Hepatocyte (in vitro differentiated cells): Measurements from ENCODE around the gene UBXN11. TPM values are rescaled to one million over a fixed set of nuclear protein-coding genes. Genes with fewer than 3 reads are reported as not detected.

Experiments used
- DNase-seq: peaks from one replicate; pipeline ENCODE4 v3.0.0-alpha.2; 2016; ENCODE audit warnings: low spot score
- H2AFZ ChIP-seq: fragments of 200-600 bp; sonication (generic); 2 replicates; pipeline ENCODE4 v1.6.0; 2016; ENCODE audit warnings: antibody characterized with exemption, mild to moderate bottlenecking
- H3K27ac ChIP-seq: fragments of 200-600 bp; sonication (generic); 2 replicates; pipeline ENCODE4 v1.5.1; 2016; ENCODE audit warnings: mild to moderate bottlenecking
- H3K27me3 ChIP-seq: fragments of 200-600 bp; sonication (generic); 2 replicates; pipeline ENCODE4 v1.6.1; 2016
- H3K36me3 ChIP-seq: fragments of 200-600 bp; sonication (generic); replicated peaks from 2 replicates; pipeline ENCODE4 v1.5.1; 2016; ENCODE audit warnings: low read depth; ENCODE audit not compliant: insufficient read depth
- H3K4me1 ChIP-seq: fragments of 200-600 bp; sonication (generic); 2 replicates; pipeline ENCODE4 v1.5.1; 2016; ENCODE audit warnings: mild to moderate bottlenecking, moderate library complexity; ENCODE audit not compliant: insufficient read depth
- H3K4me2 ChIP-seq: fragments of 200-600 bp; sonication (generic); 2 replicates; pipeline ENCODE4 v1.6.0; 2016
- H3K4me3 ChIP-seq: fragments of 200-600 bp; sonication (generic); 2 replicates; pipeline ENCODE4 v1.5.1; 2016; ENCODE audit warnings: mild to moderate bottlenecking
- H3K79me2 ChIP-seq: fragments of 200-600 bp; sonication (generic); 2 replicates; pipeline ENCODE4 v1.6.0; 2017; ENCODE audit warnings: mild to moderate bottlenecking
- H3K9me2 ChIP-seq: fragments of 200-600 bp; sonication (generic); replicated peaks from 2 replicates; pipeline ENCODE4 v1.6.0; 2017; ENCODE audit warnings: mild to moderate bottlenecking; ENCODE audit not compliant: insufficient read depth
- H3K9me3 ChIP-seq: fragments of 200-600 bp; sonication (generic); 2 replicates; pipeline ENCODE4 v1.5.1; 2016; ENCODE audit warnings: low read depth, mild to moderate bottlenecking
- H4K20me1 ChIP-seq: fragments of 200-600 bp; sonication (generic); 2 replicates; pipeline ENCODE4 v1.6.0; 2016; ENCODE audit warnings: mild to moderate bottlenecking; ENCODE audit not compliant: insufficient read depth, poor library complexity, severe bottlenecking
- EZH2 ChIP-seq: fragments of 200-600 bp; sonication (generic); IDR thresholded peaks from 2 replicates; pipeline ENCODE4 v1.6.1; 2016; ENCODE audit warnings: antibody characterized with exemption, mild to moderate bottlenecking, borderline replicate concordance
- EZH2phosphoT487 ChIP-seq: fragments of 200-600 bp; sonication (generic); IDR thresholded peaks from one replicate; pipeline ENCODE4 v1.6.1; 2018; ENCODE audit warnings: antibody characterized with exemption, mild to moderate bottlenecking, low read depth, moderate library complexity; ENCODE audit not compliant: unreplicated experiment, severe bottlenecking
- WGBS: methylation state at CpG from one replicate; pipeline ENCODE4 v1.1.6; 2016; ENCODE audit warnings: low lambda C conversion rate; ENCODE audit errors: missing lambda C conversion rate; 5-methylcytosine and 5-hydroxymethylcytosine counted together
- polyA plus RNA-seq: library from polyadenylated mRNA; unstranded; fragments of >200 nt; fragmentation: Nextera tagmentation; extraction: Ambion mirVana; gene quantifications from 2 replicates; pipeline ENCODE4 v1.2.1, GENCODE V29; 2016
- total RNA-seq: library from RNA; depleted of rRNA; stranded (reverse); fragments of >200 nt; gene quantifications from 2 replicates; pipeline ENCODE4 v1.2.3, GENCODE V29; 2014
- TF ChIP-seq, protein P1 (sequence below): fragments of 200-600 bp; sonication (generic); IDR thresholded peaks from 2 replicates; pipeline ENCODE4 v1.5.1; 2016; ENCODE audit warnings: antibody characterized with exemption, mild to moderate bottlenecking; ENCODE audit not compliant: poor library complexity

The UBXN11 gene
- total and polyA plus RNA-seq, 2 experiments from 2014 or later = 3.1 to 17.1 TPM

DNA sequence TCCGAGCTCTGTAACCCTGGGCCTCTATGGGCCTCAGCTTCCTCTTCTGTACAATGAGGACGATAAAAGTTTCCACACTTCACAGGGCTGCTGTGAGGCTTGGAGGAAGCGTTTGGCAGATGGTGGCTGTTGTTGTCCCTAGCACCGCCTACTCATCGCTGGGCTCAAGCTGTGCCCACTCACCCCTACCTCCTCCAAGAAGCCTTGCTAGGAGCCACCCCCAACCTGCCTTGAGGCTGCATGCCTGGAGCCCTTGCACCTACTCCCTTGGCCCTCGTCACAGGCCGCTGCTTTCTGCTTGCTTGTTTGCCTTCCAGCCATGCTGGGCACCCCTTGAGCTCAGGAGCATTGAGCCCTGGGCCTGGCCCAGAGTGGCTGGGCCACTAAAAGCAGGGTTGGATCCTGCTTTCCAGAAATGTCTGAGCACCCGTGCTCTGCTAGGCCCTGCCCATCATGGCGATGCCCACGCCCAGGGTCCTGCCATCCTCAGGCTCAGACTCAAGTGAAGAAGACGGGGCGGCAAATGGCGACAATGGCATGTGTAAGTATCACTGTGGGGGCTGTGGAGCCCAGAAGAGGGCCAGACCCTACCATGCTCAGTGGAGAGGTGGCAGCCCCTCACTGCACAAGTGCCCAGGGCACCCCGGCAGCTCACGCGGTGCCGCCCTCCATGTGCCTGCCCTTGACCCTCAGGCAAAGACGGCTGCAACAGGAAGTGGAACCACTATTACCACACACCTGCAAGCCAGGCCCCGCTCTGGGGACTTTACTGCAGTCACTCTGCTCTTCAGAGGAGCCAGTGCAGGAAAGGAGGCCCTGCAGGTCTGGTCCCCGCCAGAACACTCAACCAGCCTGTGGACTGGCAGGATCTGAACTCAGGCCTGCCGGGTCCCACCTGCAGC is 17.0 kb downstream of the UBXN11 start:
- TF ChIP-seq, protein P1, sequence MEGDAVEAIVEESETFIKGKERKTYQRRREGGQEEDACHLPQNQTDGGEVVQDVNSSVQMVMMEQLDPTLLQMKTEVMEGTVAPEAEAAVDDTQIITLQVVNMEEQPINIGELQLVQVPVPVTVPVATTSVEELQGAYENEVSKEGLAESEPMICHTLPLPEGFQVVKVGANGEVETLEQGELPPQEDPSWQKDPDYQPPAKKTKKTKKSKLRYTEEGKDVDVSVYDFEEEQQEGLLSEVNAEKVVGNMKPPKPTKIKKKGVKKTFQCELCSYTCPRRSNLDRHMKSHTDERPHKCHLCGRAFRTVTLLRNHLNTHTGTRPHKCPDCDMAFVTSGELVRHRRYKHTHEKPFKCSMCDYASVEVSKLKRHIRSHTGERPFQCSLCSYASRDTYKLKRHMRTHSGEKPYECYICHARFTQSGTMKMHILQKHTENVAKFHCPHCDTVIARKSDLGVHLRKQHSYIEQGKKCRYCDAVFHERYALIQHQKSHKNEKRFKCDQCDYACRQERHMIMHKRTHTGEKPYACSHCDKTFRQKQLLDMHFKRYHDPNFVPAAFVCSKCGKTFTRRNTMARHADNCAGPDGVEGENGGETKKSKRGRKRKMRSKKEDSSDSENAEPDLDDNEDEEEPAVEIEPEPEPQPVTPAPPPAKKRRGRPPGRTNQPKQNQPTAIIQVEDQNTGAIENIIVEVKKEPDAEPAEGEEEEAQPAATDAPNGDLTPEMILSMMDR = no peak
- TF ChIP-seq EZH2 = no peak
- no peak for TF ChIP-seq EZH2phosphoT487
- H3K27ac ChIP-seq = no peak overlapping the region

DNA sequence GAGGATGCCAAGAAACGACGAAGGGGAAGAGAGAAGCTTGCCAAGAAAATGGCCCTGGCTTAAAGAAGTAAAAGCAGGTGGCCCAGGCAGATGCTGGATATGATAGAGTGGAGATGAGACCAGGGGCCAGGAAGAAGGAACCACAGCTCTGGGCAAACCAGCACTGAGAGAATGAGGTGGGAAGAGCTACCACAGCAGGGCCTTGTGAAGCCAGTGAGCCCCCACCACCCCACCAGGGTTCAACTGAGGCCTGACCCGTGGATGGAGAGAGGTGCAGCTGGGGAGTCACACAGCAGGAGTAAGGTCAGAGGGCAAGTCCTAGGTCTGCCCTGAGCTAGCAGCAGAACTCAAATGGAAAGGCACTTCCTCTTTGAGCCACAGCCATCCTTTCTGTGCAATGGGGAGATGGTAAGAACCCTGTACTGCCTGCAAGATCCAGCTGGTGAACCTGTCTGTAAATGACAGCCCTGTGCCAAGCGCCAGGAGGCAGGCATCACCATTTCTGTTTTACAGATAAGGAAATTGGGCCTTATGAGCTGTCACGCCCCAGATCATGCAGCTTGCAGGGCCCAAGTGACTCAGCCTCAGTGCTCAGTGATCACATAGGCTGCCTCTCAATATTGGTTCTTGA is 18.0 kb downstream of the UBXN11 start:
- Histone ChIP-seq H3K4me2 (no peak overlapping the region), H3K36me3 (no peaks in the 10 kb centered on the region), H3K27ac (no peak overlapping the region), H3K79me2 (no peaks in the 10 kb centered on the region), H4K20me1 (no peaks in the 10 kb centered on the region), H3K9me2 (no peaks in the 10 kb centered on the region), H3K4me3 (no peak overlapping the region), H3K4me1 (peaks cover 8% of the 10 kb centered on the region), H2AFZ (no peak overlapping the region), H3K9me3 (no peaks in the 10 kb centered on the region), H3K27me3 (no peaks in the 10 kb centered on the region)
- 86% methylated on average over 5 of the region's 5 CpGs for WGBS
- TF ChIP-seq EZH2phosphoT487 (no peak), EZH2 (no peak)
- TF ChIP-seq, protein P1 = no peak
- DNase-seq = no peak

More for the DNA sequence above, 17.0 kb downstream of the UBXN11 start:
- WGBS = 91% methylated on average over 21 of the region's 21 CpGs
- Histone ChIP-seq H3K27me3 (no peaks in the 10 kb centered on the region), H3K4me1 (peaks cover 7% of the 10 kb centered on the region), H3K36me3 (no peaks in the 10 kb centered on the region), H3K9me3 (no peaks in the 10 kb centered on the region), H2AFZ (no peak overlapping the region), H4K20me1 (no peaks in the 10 kb centered on the region), H3K4me2 (no peak overlapping the region), H3K4me3 (no peak overlapping the region), H3K79me2 (no peaks in the 10 kb centered on the region), H3K9me2 (no peaks in the 10 kb centered on the region)
- no peak for DNase-seq

DNA sequence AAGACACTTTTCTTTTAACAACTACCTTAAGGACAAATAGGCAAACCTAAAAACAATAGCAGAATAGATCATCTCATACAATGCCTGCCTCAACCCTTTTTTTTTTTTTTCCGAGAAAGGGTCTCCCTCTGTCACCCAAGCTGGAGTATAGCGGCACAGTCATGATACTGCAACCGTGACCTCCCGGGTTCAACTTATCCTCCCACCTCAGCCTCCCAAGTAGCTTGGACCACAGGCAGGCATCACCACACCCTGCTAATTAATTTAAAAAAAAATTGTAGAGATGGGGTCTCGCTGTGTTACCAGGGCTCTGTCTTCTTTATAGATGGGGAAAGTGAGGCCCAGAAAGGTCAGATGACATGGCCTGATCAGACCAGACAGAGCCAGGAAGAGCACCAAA is 18.6 kb downstream of the UBXN11 start:
- Histone ChIP-seq H3K27ac (no peak overlapping the region), H3K9me2 (no peaks in the 10 kb centered on the region), H3K27me3 (no peaks in the 10 kb centered on the region), H3K4me2 (no peak overlapping the region), H3K9me3 (no peaks in the 10 kb centered on the region), H3K4me1 (peaks cover 8% of the 10 kb centered on the region), H4K20me1 (no peaks in the 10 kb centered on the region), H3K79me2 (no peaks in the 10 kb centered on the region), H3K4me3 (no peak overlapping the region), H2AFZ (no peak overlapping the region), H3K36me3 (no peaks in the 10 kb centered on the region)
- TF ChIP-seq, protein P1 = no peak
- no peak for TF ChIP-seq EZH2
- no peak for TF ChIP-seq EZH2phosphoT487
- DNase-seq = no peak
- 95% methylated on average over 5 of the region's 5 CpGs for WGBS
